HL-60/S4 (cell line): ENCODE measurements around the gene ATP5ME.
"Not testable (repeated sequence)": the region's sequence is repeated elsewhere in the genome, so short reads cannot be mapped to it uniquely, and the experiment has no call there.

Source experiments
- in situ Hi-C: fragments of 300-500 bp; cut with MboI; formaldehyde crosslinking; loops from 2 replicates; pipeline ENCODE4 v1.14.3; 2022; ENCODE audit warnings: low sequenced_read_pairs

ATP5ME gene

GRCh38 chr4:671769-672168, 2.3 kb downstream of the ATP5ME start:
- in situ Hi-C loops: no loop called here

- in situ Hi-C loops: not testable (repeated sequence)
These were observed 4.1 kb downstream of the ATP5ME start for GRCh38 chr4:669806-670559.

- in situ Hi-C loops: not testable (repeated sequence)
These were observed 5.9 kb downstream of the ATP5ME start for GRCh38 chr4:668219-668618.

GRCh38 chr4:667545-667925, 6.5 kb downstream of the ATP5ME start:
- in situ Hi-C loops: no loop called here

- in situ Hi-C loops: no loop called here
These were observed 7.1 kb downstream of the ATP5ME start for GRCh38 chr4:666822-667544.

GRCh38 chr4:666436-666810, 7.7 kb downstream of the ATP5ME start:
- in situ Hi-C loops: no loop called here

- in situ Hi-C loops: no loop called here
These were observed 8.2 kb downstream of the ATP5ME start for GRCh38 chr4:665751-666435.

- in situ Hi-C loops: no loop called here
These were observed 8.7 kb downstream of the ATP5ME start for GRCh38 chr4:665381-665750.

GRCh38 chr4:664713-665231, 9.3 kb downstream of the ATP5ME start:
- in situ Hi-C loops: no loop called here

- in situ Hi-C loops: no loop called here
These were observed 10.3 kb downstream of the ATP5ME start for GRCh38 chr4:663438-664428.

- in situ Hi-C loops: no loop called here
These were observed 11.0 kb downstream of the ATP5ME start for GRCh38 chr4:663046-663437.

- in situ Hi-C loops: no loop called here
These were observed 12.0 kb downstream of the ATP5ME start for GRCh38 chr4:661881-662761.

GRCh38 chr4:661231-661630, 12.8 kb downstream of the ATP5ME start:
- in situ Hi-C loops: no loop called here

- in situ Hi-C loops: no loop called here
These were observed 13.7 kb downstream of the ATP5ME start for GRCh38 chr4:660401-660800.

GRCh38 chr4:659851-660250, 14.2 kb downstream of the ATP5ME start:
- in situ Hi-C loops: no loop called here

- in situ Hi-C loops: no loop called here
These were observed 15.1 kb downstream of the ATP5ME start for GRCh38 chr4:658681-659667.

GRCh38 chr4:657834-658667, 16.0 kb downstream of the ATP5ME start:
- in situ Hi-C loops: no loop called here
